OCI-LY1 (cell line): ENCODE measurements around the gene ZNF814.

Experiments
- EZH2 ChIP-seq: fragments of 200-600 bp; sonication (generic), shearing (Covaris generic); IDR thresholded peaks from 2 replicates; pipeline ENCODE4 v1.8.0; 2017; ENCODE audit warnings: borderline replicate concordance, mixed run types, mild to moderate bottlenecking, antibody characterized with exemption, low read length, moderate library complexity, mixed read lengths
- TF ChIP-seq, protein P1 (sequence below): fragments of 200-600 bp; sonication (generic), shearing (Covaris generic); IDR thresholded peaks from 2 replicates; pipeline ENCODE4 v1.5.1; 2017; ENCODE audit warnings: mild to moderate bottlenecking, antibody characterized with exemption, low read length, moderate library complexity, mixed read lengths

DNA sequence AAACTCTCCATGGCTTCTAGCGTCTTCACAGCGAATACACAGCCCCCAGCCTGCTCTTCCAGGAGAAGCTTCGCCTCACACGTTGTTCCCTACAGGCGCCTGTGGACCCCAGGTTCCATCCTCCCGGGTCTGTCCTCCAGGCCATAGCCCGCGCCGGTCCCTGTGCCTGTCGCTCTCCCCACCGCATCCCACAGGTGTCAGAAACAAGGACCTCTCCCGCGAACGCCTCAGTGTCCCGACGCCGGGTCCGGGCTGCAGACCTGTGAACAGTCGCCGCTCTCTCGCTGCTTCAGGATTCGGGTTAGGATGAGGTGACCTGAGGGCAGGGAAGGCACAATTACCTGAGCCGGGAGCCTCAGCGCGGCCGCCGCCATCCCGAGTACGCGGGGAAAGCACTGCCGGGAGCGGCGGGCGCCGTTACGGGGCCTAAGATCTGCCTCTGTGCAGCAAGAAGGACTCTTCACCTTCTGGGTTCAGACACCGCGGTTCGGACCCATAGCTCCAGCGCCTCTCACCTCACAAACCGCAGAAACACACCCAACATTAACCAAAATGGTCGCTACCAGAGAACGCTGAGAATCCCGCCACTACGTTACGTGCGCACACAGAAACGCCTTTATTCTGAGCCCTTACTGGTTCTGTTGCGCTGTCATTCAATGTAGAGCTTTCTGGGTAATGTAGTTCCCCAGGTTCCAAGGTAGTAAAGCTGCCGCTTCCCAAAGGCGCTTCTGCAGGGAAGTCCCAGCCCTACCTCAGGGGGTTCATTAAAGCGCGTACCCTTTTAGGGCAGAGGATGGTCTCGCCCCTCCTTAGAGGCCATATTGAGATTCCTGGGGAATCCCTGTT lies 46.2 kb upstream of the ZNF814 start, which contains the start of gene ZNF418:
- TF ChIP-seq, protein P1, sequence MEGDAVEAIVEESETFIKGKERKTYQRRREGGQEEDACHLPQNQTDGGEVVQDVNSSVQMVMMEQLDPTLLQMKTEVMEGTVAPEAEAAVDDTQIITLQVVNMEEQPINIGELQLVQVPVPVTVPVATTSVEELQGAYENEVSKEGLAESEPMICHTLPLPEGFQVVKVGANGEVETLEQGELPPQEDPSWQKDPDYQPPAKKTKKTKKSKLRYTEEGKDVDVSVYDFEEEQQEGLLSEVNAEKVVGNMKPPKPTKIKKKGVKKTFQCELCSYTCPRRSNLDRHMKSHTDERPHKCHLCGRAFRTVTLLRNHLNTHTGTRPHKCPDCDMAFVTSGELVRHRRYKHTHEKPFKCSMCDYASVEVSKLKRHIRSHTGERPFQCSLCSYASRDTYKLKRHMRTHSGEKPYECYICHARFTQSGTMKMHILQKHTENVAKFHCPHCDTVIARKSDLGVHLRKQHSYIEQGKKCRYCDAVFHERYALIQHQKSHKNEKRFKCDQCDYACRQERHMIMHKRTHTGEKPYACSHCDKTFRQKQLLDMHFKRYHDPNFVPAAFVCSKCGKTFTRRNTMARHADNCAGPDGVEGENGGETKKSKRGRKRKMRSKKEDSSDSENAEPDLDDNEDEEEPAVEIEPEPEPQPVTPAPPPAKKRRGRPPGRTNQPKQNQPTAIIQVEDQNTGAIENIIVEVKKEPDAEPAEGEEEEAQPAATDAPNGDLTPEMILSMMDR, result no peak
- no peak for TF ChIP-seq EZH2
